Kidney epithelial cell (primary cell): Measurements from ENCODE around the gene CCDC187. TPM values are rescaled to one million over a fixed set of nuclear protein-coding genes. Genes with fewer than 3 reads are reported as not detected.
A peak's percentile ranks its signal among the peaks of the same experiment; 100 is the strongest.

Source experiments
- DNase-seq: peaks from one replicate; pipeline ENCODE4 v3.0.0-alpha.2; 2010; ENCODE audit warnings: low read depth
- H3K27me3 ChIP-seq: 2 replicates; pipeline ENCODE4 v1.6.0; 2011; ENCODE audit warnings: low read length; ENCODE audit not compliant: control insufficient read depth, insufficient read depth
- H3K36me3 ChIP-seq: 2 replicates; pipeline ENCODE4 v1.5.1; 2011; ENCODE audit warnings: low read length; ENCODE audit not compliant: control insufficient read depth, insufficient read depth
- H3K4me3 ChIP-seq: 2 replicates; pipeline ENCODE4 v1.5.1; 2011; ENCODE audit warnings: low read depth, mild to moderate bottlenecking, control low read depth, low read length
- total RNA-seq: library from RNA; depleted of rRNA; stranded (reverse); fragments of >200 nt; gene quantifications from 2 replicates; pipeline ENCODE4 v1.2.3, GENCODE V29; 2015
- TF ChIP-seq, protein P1 (sequence below): IDR thresholded peaks from 2 replicates; pipeline ENCODE4 v1.5.1; 2011; ENCODE audit warnings: mild to moderate bottlenecking, moderate library complexity, low read length, control low read depth, inconsistent platforms; ENCODE audit not compliant: insufficient read depth, poor library complexity, severe bottlenecking

CCDC187 gene
- total RNA-seq, 1 donor from 2014 or later = 0.04 TPM

DNA sequence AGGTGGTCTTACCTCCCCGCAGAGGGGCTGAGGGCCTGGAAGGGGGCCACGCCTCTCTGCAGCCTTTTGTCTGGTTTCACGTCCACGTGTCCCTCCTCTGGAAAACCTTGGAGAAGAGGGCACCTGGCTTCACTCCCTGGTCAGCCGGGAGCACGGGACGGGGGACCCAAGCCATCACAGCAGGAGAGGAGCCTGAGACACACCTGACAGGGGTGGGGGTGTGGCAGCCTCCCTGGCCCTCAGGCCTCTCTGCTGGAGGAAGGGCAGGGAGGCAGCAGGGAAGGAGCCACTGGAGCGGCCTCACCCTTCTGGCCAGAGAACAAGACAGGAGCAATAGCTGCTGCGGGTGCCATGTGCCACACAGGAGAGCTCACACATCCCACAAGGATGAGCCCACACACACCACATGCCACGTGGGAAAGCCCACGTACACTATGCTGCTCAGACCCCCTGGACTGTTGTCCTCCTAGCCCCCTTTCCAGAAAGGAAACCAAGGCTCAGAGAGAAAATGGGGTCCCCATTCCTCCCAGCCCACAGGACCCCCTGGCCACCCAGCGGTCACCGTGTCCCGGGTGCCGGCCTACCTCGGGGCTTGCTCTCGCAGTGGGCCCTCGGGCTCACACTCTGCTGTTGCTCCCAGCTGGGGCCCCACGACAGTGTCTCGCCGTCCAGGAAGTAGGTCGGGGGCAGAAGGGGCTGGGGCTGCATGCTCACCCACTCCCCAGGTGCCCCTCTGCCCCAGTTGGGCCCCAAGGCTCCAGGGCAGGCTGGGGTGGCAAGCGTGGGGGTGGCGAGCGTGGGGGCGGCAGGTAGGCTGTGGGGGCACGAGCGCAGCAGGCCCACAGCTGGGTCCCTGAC lies 18.2 kb downstream of the CCDC187 start:
- DNase-seq = no peak
- TF ChIP-seq, protein P1, sequence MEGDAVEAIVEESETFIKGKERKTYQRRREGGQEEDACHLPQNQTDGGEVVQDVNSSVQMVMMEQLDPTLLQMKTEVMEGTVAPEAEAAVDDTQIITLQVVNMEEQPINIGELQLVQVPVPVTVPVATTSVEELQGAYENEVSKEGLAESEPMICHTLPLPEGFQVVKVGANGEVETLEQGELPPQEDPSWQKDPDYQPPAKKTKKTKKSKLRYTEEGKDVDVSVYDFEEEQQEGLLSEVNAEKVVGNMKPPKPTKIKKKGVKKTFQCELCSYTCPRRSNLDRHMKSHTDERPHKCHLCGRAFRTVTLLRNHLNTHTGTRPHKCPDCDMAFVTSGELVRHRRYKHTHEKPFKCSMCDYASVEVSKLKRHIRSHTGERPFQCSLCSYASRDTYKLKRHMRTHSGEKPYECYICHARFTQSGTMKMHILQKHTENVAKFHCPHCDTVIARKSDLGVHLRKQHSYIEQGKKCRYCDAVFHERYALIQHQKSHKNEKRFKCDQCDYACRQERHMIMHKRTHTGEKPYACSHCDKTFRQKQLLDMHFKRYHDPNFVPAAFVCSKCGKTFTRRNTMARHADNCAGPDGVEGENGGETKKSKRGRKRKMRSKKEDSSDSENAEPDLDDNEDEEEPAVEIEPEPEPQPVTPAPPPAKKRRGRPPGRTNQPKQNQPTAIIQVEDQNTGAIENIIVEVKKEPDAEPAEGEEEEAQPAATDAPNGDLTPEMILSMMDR = no peak
- H3K27me3 ChIP-seq = peaks cover 9% of the 10 kb centered on the region

DNA sequence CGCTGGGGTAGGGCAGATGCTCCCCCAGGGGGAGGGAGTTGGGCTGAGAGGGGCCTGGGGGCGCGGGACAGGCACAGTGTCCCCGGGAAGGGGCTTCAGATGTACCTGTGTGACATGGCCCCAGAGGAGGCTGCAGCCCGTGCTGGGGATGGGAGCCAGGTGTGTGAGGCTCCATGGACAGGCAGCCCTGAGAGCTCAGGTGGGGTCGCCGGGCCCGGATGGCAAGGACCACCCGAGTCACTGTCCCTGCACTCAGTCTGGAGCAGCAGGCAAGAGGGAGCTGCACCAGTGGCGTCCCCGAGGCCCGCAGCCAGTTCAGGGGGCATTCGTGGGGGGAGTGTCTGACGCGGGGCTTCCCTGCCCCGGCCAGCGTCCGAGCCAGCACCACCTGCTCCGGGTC lies 18.9 kb downstream of the CCDC187 start:
- TF ChIP-seq, protein P1 = no peak
- peaks cover 9% of the 10 kb centered on the region for H3K27me3 ChIP-seq
- no peak for DNase-seq
- no peaks in the 10 kb centered on the region for H3K36me3 ChIP-seq
- no peak overlapping the region for H3K4me3 ChIP-seq

More for the DNA sequence above, 18.2 kb downstream of the CCDC187 start:
- no peak overlapping the region for H3K4me3 ChIP-seq
- no peaks in the 10 kb centered on the region for H3K36me3 ChIP-seq

DNA sequence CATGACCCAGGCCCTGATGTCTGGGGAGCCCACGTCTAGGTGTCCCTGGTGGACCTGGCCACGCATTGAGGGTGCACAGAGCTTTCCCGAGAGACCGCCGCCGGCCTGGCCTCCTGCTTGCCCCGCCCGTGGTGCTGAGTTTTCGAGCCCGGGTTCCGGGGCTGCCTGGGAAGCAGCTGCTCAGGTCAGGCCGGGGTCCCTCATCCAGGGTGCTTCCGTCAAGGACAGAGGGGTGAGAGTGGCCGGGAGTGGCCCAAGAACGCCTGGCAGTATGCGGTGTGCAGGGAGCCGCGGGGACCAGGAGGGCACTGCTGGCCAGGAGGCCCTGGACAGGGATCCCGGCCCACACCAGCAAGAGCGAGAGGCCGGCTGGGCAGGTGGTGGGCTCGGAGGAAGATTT lies 19.6 kb downstream of the CCDC187 start:
- H3K27me3 ChIP-seq = peaks cover 9% of the 10 kb centered on the region
- H3K4me3 ChIP-seq = no peak overlapping the region
- TF ChIP-seq, protein P1 = no peak
- no peaks in the 10 kb centered on the region for H3K36me3 ChIP-seq
- DNase-seq = no peak

DNA sequence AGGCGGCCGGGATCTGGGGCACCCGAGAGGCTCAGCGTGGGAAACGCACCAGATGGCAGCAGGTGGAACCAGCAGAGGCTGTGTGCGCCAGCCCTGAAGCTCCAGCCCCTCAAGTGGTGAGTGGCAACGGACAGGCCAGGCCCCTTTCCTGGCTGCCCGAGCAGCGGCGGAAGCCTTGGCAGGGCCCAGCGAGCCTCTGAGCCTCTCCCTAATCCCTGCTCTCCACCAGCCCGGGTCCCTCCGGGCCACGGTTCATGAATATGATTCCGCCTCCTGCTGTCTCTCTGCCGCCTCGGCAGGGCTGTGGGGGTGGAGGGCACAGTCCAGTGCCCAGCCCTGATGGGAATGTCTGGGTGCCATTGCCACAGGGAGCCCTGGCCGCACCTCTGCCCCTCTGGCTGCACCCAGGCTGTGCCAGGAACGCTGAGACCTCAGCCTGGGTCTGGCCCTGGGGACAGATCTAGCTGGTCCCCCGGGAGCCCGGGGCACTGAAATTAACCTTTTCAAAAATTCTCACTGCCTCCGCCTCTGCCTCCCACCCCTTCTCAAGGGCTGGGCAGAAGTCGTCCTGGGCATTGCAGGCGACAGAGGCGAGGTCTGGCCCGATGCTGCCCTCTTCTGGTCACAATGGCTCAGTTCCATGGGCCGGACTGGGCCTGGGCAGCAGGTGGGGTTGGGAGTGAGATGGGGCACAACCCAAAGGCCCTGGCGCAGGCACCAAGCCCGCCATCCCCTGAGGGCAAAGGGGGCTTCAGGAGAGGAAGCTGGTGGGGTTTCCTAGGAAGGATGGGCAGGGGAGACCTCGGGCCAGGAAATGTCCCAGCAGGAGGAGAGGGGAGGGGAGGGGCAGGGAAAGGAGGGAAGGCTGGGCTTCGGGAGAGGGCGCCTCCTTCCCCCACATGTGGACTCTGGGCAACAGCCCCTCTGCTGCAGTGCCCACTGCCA lies 20.3 kb downstream of the CCDC187 start:
- TF ChIP-seq, protein P1 = peak; percentile 88
- Histone ChIP-seq H3K4me3 (no peak overlapping the region), H3K27me3 (peaks cover 9% of the 10 kb centered on the region), H3K36me3 (no peaks in the 10 kb centered on the region)
- peak; percentile 18 for DNase-seq

DNA sequence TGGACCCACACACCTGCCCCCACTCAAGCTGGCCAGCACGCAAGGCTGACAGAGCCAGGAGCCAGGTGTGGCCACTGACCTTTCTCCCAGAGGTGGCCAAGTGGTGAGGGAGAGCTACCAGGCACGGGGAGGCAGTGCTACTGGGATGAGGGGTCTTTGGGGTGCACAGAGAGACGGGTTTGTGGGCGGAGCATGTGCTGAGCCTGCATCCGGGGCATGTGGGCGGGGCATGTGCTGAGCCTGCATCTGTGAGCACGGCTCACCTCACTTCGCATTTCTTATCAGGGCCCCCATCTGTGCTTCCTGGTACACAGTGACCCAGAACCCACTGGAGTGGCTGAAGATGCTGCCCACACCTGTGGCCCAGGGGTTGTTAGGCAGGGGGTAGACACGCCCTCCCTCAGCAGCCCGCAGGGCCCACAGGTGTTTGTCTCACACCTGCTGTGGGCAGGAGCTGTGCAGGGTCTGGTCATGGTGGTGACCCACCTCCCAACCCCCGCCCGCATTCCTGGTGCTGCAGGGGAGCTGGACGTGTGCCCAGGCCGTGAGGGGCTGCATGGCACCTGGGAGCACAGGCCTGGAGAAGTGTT lies 21.5 kb downstream of the CCDC187 start:
- H3K36me3 ChIP-seq = no peaks in the 10 kb centered on the region
- DNase-seq = no peak
- TF ChIP-seq, protein P1 = no peak
- peaks cover 15% of the 10 kb centered on the region for H3K27me3 ChIP-seq
- no peak overlapping the region for H3K4me3 ChIP-seq
